NCI-H1092 treated with DMSO at 0.1 percent for 48 hours (cell line): ENCODE measurements around the gene CENPP.

ENCODE experiments used
- DNase-seq: peaks from one replicate; lab custom pipeline; 2025; lab: John Stamatoyannopoulos, UW

Gene CENPP

GRCh38 chr9:92598382-92598781 is 272.6 kb downstream of the CENPP start:
- no peak for DNase-seq

- DNase-seq, result no peak
Measured at GRCh38 chr9:92599938-92600461, 274.2 kb downstream of the CENPP start.

- no peak for DNase-seq
Measured at GRCh38 chr9:92600462-92601261, 274.9 kb downstream of the CENPP start.

GRCh38 chr9:92601451-92601850 is 275.7 kb downstream of the CENPP start:
- no peak for DNase-seq

- DNase-seq, result no peak
Measured at GRCh38 chr9:92602413-92602812, 276.7 kb downstream of the CENPP start.

- DNase-seq, result no peak
Measured at GRCh38 chr9:92603100-92603499, 277.3 kb downstream of the CENPP start.

GRCh38 chr9:92603990-92604389 is 278.2 kb downstream of the CENPP start:
- no peak for DNase-seq

GRCh38 chr9:92605224-92605623 is 279.5 kb downstream of the CENPP start:
- no peak for DNase-seq

- DNase-seq, result no peak
Measured at GRCh38 chr9:92607088-92607487, 281.3 kb downstream of the CENPP start.

- peak; percentile 96 for DNase-seq
Measured at GRCh38 chr9:92607773-92608172, 282.0 kb downstream of the CENPP start.

GRCh38 chr9:92608241-92608908 is 282.6 kb downstream of the CENPP start:
- no peak for DNase-seq

- DNase-seq, result peak; percentile 69
Measured at GRCh38 chr9:92608909-92609445, 283.2 kb downstream of the CENPP start.

- no peak for DNase-seq
Measured at GRCh38 chr9:92610470-92611420, 285.0 kb downstream of the CENPP start.

- no peak for DNase-seq
Measured at GRCh38 chr9:92611621-92612285, 286.0 kb downstream of the CENPP start.

GRCh38 chr9:92612292-92612691 is 286.5 kb downstream of the CENPP start:
- no peak for DNase-seq

- no peak for DNase-seq
Measured at GRCh38 chr9:92612816-92613215, 287.1 kb downstream of the CENPP start.

- no peak for DNase-seq
Measured at GRCh38 chr9:92613268-92614122, 287.7 kb downstream of the CENPP start.

- DNase-seq, result no peak
Measured at GRCh38 chr9:92614123-92614510, 288.4 kb downstream of the CENPP start.

- DNase-seq, result no peak
Measured at GRCh38 chr9:92614763-92615461, 289.2 kb downstream of the CENPP start.

- DNase-seq, result no peak
Measured at GRCh38 chr9:92615790-92616189, 290.0 kb downstream of the CENPP start.
